OCI-LY7 (cell line): ENCODE measurements around the gene TRPM2. TPM values are rescaled to one million over a fixed set of nuclear protein-coding genes. Genes with fewer than 3 reads are reported as not detected.

Experiments used
- BruUV-seq: library from RNA; stranded (reverse); fragments of 400-500 nt; replicated peaks from 2 replicates; lab custom pipeline; 2021; lab: Mats Ljungman, UMichigan
- CTCF ChIA-PET: fragments of 300-600 bp; sonication (Branson Sonifier 250); formaldehyde crosslinking; loops from one replicate; lab custom pipeline; 2022; ENCODE audit warnings: antibody characterized with exemption; ENCODE audit not compliant: unreplicated experiment; lab: Charles Lee
- POLR2A ChIA-PET: fragments of 300-600 bp; sonication (Branson Sonifier 250); formaldehyde crosslinking; loops from one replicate; lab custom pipeline; 2022; ENCODE audit warnings: antibody characterized with exemption; lab: Charles Lee
- DNase-seq: peaks from one replicate; pipeline ENCODE4 v3.0.0-alpha.2; 2015; ENCODE audit warnings: low spot score
- H2AFZ ChIP-seq: fragments of 200-600 bp; sonication (generic), shearing (Covaris generic); 2 replicates; pipeline ENCODE4 v1.6.1; 2014; ENCODE audit warnings: mild to moderate bottlenecking, antibody characterized with exemption, low read length, moderate library complexity
- H3K27ac ChIP-seq: fragments of 200-600 bp; sonication (generic); 2 replicates; pipeline ENCODE4 v1.5.1; 2014; ENCODE audit warnings: mixed run types, low read depth, mild to moderate bottlenecking, moderate library complexity, low read length, inconsistent platforms; ENCODE audit not compliant: poor library complexity, severe bottlenecking
- H3K36me3 ChIP-seq: fragments of 200-600 bp; sonication (generic); 2 replicates; pipeline ENCODE4 v1.6.1; 2014; ENCODE audit warnings: mild to moderate bottlenecking, antibody characterized with exemption, low read length, moderate library complexity, mixed read lengths; ENCODE audit not compliant: insufficient read depth
- H3K4me1 ChIP-seq: fragments of 200-600 bp; sonication (generic); 2 replicates; pipeline ENCODE4 v1.5.1; 2014; ENCODE audit warnings: mild to moderate bottlenecking, low read length; ENCODE audit not compliant: insufficient read depth, poor library complexity, severe bottlenecking
- H3K4me2 ChIP-seq: fragments of 200-600 bp; sonication (generic); 2 replicates; pipeline ENCODE4 v1.6.1; 2014; ENCODE audit warnings: mild to moderate bottlenecking, low read length
- H3K4me3 ChIP-seq: fragments of 200-600 bp; sonication (generic); 2 replicates; pipeline ENCODE4 v1.5.1; 2014; ENCODE audit warnings: mild to moderate bottlenecking, low read depth, low read length; ENCODE audit not compliant: poor library complexity, severe bottlenecking
- H3K79me2 ChIP-seq: fragments of 200-600 bp; sonication (generic); 2 replicates; pipeline ENCODE4 v1.6.1; 2016; ENCODE audit warnings: low read depth, mild to moderate bottlenecking, low read length, moderate library complexity, mixed read lengths; ENCODE audit not compliant: insufficient read depth
- H3K9me2 ChIP-seq: fragments of 200-600 bp; sonication (generic); 2 replicates; pipeline ENCODE4 v1.6.1; 2016; ENCODE audit warnings: mild to moderate bottlenecking, low read length, mixed read lengths; ENCODE audit not compliant: insufficient read depth
- H3K9me3 ChIP-seq: fragments of 200-600 bp; sonication (generic); 2 replicates; pipeline ENCODE4 v1.6.1; 2014; ENCODE audit warnings: mild to moderate bottlenecking, mixed run types, low read length, mixed read lengths
- H4K20me1 ChIP-seq: fragments of 200-600 bp; sonication (generic); 2 replicates; pipeline ENCODE4 v1.6.1; 2014; ENCODE audit warnings: mild to moderate bottlenecking, antibody characterized with exemption, low read length, moderate library complexity, mixed read lengths; ENCODE audit not compliant: insufficient read depth
- EZH2phosphoT487 ChIP-seq: fragments of 200-600 bp; sonication (generic); IDR thresholded peaks from 2 replicates; pipeline ENCODE4 v1.6.1; 2018; ENCODE audit warnings: low read depth, borderline replicate concordance, mild to moderate bottlenecking, mixed run types, antibody characterized with exemption, low read length, moderate library complexity, mixed read lengths
- intact Hi-C: fragments of 100-400 bp; cut with micrococcal nuclease; formaldehyde crosslinking; loops from one replicate; pipeline ENCODE4 v1.10.0; 2022; ENCODE audit not compliant: unreplicated experiment
- total RNA-seq, 2 experiments: library from RNA; depleted of rRNA in 1 of 2; stranded (reverse); fragments of >200 nt in 1 of 2; shearing (Covaris generic) in 1 of 2; gene quantifications; 2 replicates each; pipeline ENCODE4 v1.2.3, GENCODE V29; 2014 to 2022
- TF ChIP-seq, protein P1 (sequence below): fragments of 200-600 bp; sonication (generic); conservative IDR thresholded peaks from 2 replicates; pipeline ENCODE4 v1.5.1; 2014; ENCODE audit warnings: mild to moderate bottlenecking, antibody characterized with exemption, low read length, moderate library complexity, mixed read lengths

Gene TRPM2
- total RNA-seq, 2 experiments from 2014 or later = 1.8 to 7.1 TPM

DNA sequence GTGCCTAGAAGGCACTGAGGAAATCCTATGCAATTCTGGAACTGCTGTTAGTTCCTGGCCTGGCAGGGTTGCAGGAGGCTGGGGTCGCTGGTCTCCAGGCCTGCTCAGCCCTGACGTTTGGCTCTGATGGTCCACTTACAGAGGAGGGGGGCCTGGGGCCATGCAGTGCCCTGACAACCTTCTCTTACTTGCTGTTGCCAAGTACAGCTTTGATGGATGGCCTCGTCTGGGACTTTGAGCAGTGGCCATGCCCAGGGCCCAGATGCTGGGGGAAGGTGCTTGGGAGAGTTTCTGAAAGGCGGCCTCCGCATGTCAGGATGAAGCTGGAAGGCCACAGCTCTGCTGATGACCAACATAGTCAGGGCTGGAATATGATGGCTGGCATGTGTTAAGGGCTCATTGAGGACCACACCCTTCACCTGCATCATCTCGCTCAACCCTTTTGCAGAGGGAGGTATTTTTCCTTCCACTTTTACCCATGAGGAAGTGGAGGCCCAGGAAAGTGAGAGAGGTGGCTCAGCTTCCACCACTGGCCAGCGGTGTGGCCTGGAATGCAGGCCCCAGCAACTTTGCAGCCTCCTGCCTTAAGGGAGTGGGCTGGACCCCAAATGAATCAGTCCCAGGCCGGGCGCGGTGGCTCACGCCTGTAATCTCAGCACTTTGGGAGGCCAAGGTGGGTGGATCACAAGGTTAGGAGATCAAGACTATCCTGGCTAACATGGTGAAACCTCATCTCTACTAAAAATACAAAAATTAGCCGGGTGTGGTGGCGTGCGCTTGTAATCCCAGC, 67.2 kb downstream of the TRPM2 start:
- intact Hi-C loops = no loop called here
- H3K9me3 ChIP-seq = no peaks in the 10 kb centered on the region
- H3K27ac ChIP-seq = no peak overlapping the region
- no peak overlapping the region for H3K4me3 ChIP-seq
- BruUV-seq = no TSS peak
- no peaks in the 10 kb centered on the region for H3K4me1 ChIP-seq
- ChIA-PET POLR2A (no interaction called here), CTCF (no interaction called here)
- DNase-seq = no peak
- H4K20me1 ChIP-seq = no peaks in the 10 kb centered on the region
- H2AFZ ChIP-seq = no peak overlapping the region
- H3K9me2 ChIP-seq = no peaks in the 10 kb centered on the region
- H3K36me3 ChIP-seq = no peaks in the 10 kb centered on the region
- no peaks in the 10 kb centered on the region for H3K79me2 ChIP-seq
- TF ChIP-seq, protein P1, sequence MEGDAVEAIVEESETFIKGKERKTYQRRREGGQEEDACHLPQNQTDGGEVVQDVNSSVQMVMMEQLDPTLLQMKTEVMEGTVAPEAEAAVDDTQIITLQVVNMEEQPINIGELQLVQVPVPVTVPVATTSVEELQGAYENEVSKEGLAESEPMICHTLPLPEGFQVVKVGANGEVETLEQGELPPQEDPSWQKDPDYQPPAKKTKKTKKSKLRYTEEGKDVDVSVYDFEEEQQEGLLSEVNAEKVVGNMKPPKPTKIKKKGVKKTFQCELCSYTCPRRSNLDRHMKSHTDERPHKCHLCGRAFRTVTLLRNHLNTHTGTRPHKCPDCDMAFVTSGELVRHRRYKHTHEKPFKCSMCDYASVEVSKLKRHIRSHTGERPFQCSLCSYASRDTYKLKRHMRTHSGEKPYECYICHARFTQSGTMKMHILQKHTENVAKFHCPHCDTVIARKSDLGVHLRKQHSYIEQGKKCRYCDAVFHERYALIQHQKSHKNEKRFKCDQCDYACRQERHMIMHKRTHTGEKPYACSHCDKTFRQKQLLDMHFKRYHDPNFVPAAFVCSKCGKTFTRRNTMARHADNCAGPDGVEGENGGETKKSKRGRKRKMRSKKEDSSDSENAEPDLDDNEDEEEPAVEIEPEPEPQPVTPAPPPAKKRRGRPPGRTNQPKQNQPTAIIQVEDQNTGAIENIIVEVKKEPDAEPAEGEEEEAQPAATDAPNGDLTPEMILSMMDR = no peak
- no peak for TF ChIP-seq EZH2phosphoT487
- H3K4me2 ChIP-seq = no peak overlapping the region

DNA sequence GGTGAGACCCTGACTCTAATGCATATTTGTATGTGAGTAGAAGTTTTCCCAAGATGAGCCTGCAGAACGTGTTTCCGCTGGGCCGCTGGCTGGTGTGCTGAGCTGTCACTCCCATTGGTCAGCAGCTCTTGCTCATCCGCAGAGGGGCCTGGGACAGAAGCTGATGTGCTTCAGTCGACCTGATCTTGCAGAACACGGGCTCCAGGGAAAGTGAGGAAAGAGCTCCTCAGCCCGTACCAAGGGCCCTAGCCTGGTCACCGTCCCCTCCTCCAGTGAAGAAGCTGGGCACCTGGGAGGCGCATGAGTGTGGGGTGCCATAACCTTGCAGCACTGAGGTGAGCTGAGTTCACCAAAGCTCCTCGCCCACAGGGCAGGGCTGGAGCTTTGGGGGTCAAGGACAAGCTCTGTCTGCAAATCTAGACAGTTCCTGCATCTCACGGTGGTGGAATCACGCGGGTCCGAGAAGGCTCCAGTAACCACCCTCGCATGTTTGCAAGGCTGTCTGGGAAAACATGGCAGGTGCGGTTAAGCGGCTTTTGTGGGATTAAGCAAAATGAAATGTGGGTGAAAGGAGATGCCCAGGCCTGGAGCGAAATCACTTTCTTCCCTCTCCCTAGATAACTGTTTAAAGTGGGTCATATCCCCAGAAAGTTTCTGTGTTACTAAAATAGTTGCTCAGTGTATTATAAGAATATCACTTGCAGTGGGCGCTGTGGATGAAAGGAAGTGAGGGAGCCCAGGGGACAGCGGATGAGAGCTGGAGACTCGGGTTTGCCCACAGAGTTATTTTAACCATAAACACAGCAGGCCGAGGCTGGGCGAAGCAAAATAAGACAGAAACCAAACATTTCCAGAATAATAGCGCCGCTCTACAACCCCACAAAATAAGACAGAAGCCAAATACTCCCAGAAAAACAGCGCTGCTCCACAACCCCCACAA, 68.8 kb downstream of the TRPM2 start:
- Histone ChIP-seq H3K9me2 (no peaks in the 10 kb centered on the region), H4K20me1 (no peaks in the 10 kb centered on the region), H3K4me1 (no peaks in the 10 kb centered on the region), H3K4me2 (no peak overlapping the region), H2AFZ (no peak overlapping the region), H3K9me3 (no peaks in the 10 kb centered on the region), H3K79me2 (no peaks in the 10 kb centered on the region), H3K4me3 (no peak overlapping the region), H3K36me3 (no peaks in the 10 kb centered on the region), H3K27ac (no peak overlapping the region)
- CTCF ChIA-PET = no interaction called here
- TF ChIP-seq, protein P1 = no peak
- no peak for TF ChIP-seq EZH2phosphoT487
- POLR2A ChIA-PET = interaction anchor here (0.6 kb wide), 1 partner anchor 9 kb away, joined by 3 read pairs; no protein-coding TSS in a partner anchor
- intact Hi-C loops = no loop called here
- no peak for DNase-seq
- BruUV-seq = no TSS peak
